ENCODE measurements around the gene MROH8.

GRCh38 chr20:37188787-37189186 is 9.4 kb upstream of the MROH8 start:
- TF ChIP-seq, protein P1, sequence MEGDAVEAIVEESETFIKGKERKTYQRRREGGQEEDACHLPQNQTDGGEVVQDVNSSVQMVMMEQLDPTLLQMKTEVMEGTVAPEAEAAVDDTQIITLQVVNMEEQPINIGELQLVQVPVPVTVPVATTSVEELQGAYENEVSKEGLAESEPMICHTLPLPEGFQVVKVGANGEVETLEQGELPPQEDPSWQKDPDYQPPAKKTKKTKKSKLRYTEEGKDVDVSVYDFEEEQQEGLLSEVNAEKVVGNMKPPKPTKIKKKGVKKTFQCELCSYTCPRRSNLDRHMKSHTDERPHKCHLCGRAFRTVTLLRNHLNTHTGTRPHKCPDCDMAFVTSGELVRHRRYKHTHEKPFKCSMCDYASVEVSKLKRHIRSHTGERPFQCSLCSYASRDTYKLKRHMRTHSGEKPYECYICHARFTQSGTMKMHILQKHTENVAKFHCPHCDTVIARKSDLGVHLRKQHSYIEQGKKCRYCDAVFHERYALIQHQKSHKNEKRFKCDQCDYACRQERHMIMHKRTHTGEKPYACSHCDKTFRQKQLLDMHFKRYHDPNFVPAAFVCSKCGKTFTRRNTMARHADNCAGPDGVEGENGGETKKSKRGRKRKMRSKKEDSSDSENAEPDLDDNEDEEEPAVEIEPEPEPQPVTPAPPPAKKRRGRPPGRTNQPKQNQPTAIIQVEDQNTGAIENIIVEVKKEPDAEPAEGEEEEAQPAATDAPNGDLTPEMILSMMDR (IDR thresholded peaks at IDR 0.05): no peak
- no peak for TF ChIP-seq POLR2A (IDR thresholded peaks at IDR 0.05)
